Measurements from ENCODE around the gene SPHK1. TPM values are rescaled to one million over a fixed set of nuclear protein-coding genes. Genes with fewer than 3 reads are reported as not detected.

Gene SPHK1
- total RNA-seq, 2 experiments from 2014 or later: 0.28 to 0.78 TPM

DNA sequence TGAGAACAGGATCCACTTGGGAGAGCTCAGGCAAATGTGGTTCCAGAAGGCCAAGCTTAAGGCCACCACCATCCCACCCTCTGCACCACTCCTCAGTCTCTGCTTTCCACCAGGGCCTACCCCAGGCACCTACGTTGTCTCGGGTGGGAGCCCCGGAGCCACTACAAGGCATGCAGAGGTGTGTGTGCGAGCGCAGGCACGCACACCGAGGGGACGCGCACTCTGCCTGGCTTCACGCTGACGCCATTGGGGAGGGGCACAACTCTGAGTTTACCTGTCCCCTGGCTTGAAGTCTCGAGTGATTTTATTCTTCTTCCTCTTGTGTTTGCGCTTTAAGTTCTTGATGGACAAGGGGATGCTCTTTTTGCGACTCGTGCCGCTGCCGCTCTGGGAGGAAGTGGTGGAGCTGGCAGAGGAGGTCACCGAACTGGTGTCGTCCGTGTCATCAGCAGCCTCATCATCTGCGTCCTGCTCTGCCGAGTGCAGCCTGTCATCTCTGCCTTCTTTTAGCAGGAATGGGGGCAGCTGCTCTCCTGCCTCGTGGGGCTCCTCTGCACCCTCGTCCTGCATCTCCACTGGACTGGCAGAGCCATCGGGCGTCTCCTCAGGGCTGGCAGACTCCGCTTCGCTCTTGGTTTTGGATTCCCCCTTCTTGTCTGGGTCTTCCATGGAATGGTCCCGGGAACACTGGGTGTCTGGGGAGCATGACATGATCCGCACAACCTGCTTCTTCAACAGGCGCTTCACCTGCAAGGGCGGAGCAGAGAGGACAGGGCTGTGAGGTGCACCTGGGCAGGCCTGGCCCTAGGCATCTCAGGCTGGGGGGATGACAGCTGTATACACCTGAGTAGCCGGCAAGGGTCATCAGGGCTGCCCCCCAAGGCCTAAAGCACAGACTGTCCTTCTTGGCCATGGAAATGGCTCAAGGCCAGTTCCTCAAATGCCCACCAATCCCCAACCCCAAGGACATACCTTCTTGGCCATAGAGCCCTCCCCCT, 15.1 kb downstream of the SPHK1 start:
- no peaks in the 10 kb centered on the region for H4K20me1 ChIP-seq (ENCODE audit: insufficient read depth, low read length)
- no peak for DNase-seq (ENCODE audit: low spot score)
- POLR2A ChIA-PET: no interaction called here
- intact Hi-C loops (cut with micrococcal nuclease; ENCODE audit: unreplicated experiment): no loop called here
- no peaks in the 10 kb centered on the region for H3K4me1 ChIP-seq (ENCODE audit: insufficient read depth, low read length, poor library complexity, severe bottlenecking)
- no peak overlapping the region for H3K27ac ChIP-seq (ENCODE audit: low read depth, low read length, poor library complexity, severe bottlenecking)
- no peaks in the 10 kb centered on the region for H3K9me3 ChIP-seq (ENCODE audit: low read length)
- H3K4me3 ChIP-seq (ENCODE audit: low read depth, low read length, poor library complexity, severe bottlenecking): no peak overlapping the region
- H3K79me2 ChIP-seq (ENCODE audit: insufficient read depth, low read depth, low read length): no peaks in the 10 kb centered on the region
- H2AFZ ChIP-seq (ENCODE audit: low read length): no peak overlapping the region
- H3K9me2 ChIP-seq (ENCODE audit: insufficient read depth, low read length): no peaks in the 10 kb centered on the region
- CTCF ChIA-PET (ENCODE audit: unreplicated experiment): interaction anchor here (1.2 to 1.8 kb wide), 2 partner anchors 28 to 29 kb away, joined by 5 to 6 read pairs; no protein-coding TSS in a partner anchor
- no peak overlapping the region for H3K4me2 ChIP-seq (ENCODE audit: low read length)
- TF ChIP-seq, protein P1, sequence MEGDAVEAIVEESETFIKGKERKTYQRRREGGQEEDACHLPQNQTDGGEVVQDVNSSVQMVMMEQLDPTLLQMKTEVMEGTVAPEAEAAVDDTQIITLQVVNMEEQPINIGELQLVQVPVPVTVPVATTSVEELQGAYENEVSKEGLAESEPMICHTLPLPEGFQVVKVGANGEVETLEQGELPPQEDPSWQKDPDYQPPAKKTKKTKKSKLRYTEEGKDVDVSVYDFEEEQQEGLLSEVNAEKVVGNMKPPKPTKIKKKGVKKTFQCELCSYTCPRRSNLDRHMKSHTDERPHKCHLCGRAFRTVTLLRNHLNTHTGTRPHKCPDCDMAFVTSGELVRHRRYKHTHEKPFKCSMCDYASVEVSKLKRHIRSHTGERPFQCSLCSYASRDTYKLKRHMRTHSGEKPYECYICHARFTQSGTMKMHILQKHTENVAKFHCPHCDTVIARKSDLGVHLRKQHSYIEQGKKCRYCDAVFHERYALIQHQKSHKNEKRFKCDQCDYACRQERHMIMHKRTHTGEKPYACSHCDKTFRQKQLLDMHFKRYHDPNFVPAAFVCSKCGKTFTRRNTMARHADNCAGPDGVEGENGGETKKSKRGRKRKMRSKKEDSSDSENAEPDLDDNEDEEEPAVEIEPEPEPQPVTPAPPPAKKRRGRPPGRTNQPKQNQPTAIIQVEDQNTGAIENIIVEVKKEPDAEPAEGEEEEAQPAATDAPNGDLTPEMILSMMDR (conservative IDR thresholded peaks at IDR 0.05; ENCODE audit: low read length): no peak
- TF ChIP-seq EZH2phosphoT487 (IDR thresholded peaks at IDR 0.05; ENCODE audit: borderline replicate concordance, low read depth, low read length): no peak
- peaks cover 91% of the 10 kb centered on the region for H3K36me3 ChIP-seq (ENCODE audit: insufficient read depth, low read length)
- BruUV-seq (replicated peaks): TSS peak; percentile 65

DNA sequence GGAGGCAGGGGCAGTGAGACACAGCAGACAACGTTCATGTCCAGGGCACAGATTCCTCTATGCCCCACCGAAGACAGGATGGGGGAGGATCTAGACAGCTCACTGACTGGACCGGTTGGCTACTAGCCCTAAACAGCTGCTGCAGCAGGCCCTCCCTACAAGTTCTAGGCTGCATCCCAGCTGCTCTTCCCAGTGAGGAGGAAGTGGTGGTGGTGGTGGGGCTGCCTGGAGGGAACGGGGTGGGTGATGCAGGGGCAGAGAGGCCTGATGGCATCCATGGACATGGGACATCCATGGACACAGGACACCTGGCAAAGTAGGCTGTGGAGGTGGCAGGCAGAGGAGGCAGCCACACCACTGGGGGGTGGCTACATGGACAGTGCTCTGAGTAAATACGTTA, 18.3 kb downstream of the SPHK1 start:
- intact Hi-C loops (cut with micrococcal nuclease; ENCODE audit: unreplicated experiment): no loop called here
- Histone ChIP-seq H3K79me2 (ENCODE audit: insufficient read depth, low read depth, low read length) (peaks cover 22% of the 10 kb centered on the region; the same call in 1 of the 2 replicates), H3K9me3 (ENCODE audit: low read length) (no peaks in the 10 kb centered on the region)

More for the DNA sequence above, 18.3 kb downstream of the SPHK1 start:
- H3K4me1 ChIP-seq (ENCODE audit: insufficient read depth, low read length, poor library complexity, severe bottlenecking): peaks cover 22% of the 10 kb centered on the region
- DNase-seq (ENCODE audit: low spot score): no peak
- H3K36me3 ChIP-seq (ENCODE audit: insufficient read depth, low read length): peaks cover 87% of the 10 kb centered on the region
- peaks cover 2% of the 10 kb centered on the region; the same call in 1 of the 2 replicates for H4K20me1 ChIP-seq (ENCODE audit: insufficient read depth, low read length)
- no peaks in the 10 kb centered on the region for H3K9me2 ChIP-seq (ENCODE audit: insufficient read depth, low read length)
- no peak overlapping the region for H3K4me2 ChIP-seq (ENCODE audit: low read length)
- ChIA-PET POLR2A (interaction anchor here (1.6 kb wide), 1 partner anchor 49 kb away, joined by 3 read pairs; the partner anchor contains the start of gene PRPSAP1), CTCF (ENCODE audit: unreplicated experiment) (no interaction called here)
- TF ChIP-seq, protein P1 (conservative IDR thresholded peaks at IDR 0.05; ENCODE audit: low read length): no peak
- TF ChIP-seq EZH2phosphoT487 (IDR thresholded peaks at IDR 0.05; ENCODE audit: borderline replicate concordance, low read depth, low read length): no peak
- H3K27ac ChIP-seq (ENCODE audit: low read depth, low read length, poor library complexity, severe bottlenecking): no peak overlapping the region
- BruUV-seq (replicated peaks): no TSS peak
- no peak overlapping the region for H3K4me3 ChIP-seq (ENCODE audit: low read depth, low read length, poor library complexity, severe bottlenecking)
- H2AFZ ChIP-seq (ENCODE audit: low read length): no peak overlapping the region
